SK-N-MC (cell line): Measurements from ENCODE around the gene SCYL1.

Source experiments
- EZH2 ChIP-seq: fragments of 200-600 bp; sonication (generic); IDR thresholded peaks from one replicate; pipeline ENCODE4 v1.6.1; 2017; ENCODE audit warnings: antibody characterized with exemption
- FOXP2 ChIP-seq: optimal IDR thresholded peaks from 2 replicates; pipeline ENCODE3; 2011; ENCODE audit warnings: mild to moderate bottlenecking, moderate library complexity; ENCODE audit not compliant: insufficient read depth; ENCODE audit errors: extremely low read length, control extremely low read depth
- POLR2AphosphoS5 ChIP-seq: IDR thresholded peaks from 2 replicates; pipeline ENCODE4 v1.6.1; 2012; ENCODE audit warnings: mild to moderate bottlenecking, low read depth, low read length, borderline replicate concordance

DNA sequence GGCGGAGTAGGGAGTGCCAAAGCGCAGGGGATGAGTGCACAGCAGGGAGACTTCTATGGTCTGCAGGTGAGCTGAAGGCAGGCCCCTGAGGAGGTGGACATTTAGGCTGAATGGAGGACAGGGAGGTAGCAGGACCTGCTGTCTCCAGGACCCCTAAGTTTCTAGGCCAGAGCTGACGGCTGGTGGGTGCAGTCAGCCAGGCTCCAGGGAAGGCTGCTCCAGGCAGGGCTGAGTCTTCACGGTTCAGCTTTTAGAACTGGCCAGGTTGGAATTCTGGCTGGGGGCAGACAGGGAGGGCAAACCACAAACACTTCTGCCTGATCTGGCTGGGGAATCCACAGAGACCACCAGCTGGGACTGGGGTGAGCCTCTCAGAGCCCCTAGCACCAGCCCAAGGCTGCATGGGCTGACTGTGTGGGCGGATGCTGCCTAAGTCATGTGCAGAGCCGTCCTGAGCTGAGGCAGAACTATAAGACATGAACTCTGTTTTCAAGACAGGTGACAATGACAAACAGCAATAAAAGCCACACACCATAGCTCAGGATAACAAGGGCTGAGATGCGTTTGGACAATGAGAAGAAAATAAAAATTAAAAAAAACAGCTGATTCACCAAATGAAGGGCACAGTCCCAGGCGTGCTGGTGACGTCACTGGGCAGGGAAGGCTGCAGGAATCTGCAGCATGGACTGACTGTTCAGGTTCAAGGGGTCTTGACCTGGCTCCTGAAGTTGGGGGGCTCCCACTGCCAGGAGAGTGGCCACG, 36.4 kb upstream of the SCYL1 start:
- TF ChIP-seq POLR2AphosphoS5 (no peak), FOXP2 (no peak), EZH2 (no peak)
